PC-3 (cell line): ENCODE measurements around the gene ARHGAP42. TPM values are rescaled to one million over a fixed set of nuclear protein-coding genes. Genes with fewer than 3 reads are reported as not detected.

ENCODE experiments used
- ATAC-seq: fragments of 200-7000 bp; cut with Tn5 transposase; 2 replicates; pipeline ENCODE4 v1.9.1; 2020; ENCODE audit warnings: mild to moderate bottlenecking, moderate library complexity
- BruUV-seq: library from RNA; stranded (reverse); fragments of 400-500 nt; replicated peaks from 2 replicates; lab custom pipeline; 2021; lab: Mats Ljungman, UMichigan
- CTCF ChIA-PET: fragments of 300-600 bp; sonication (Branson Sonifier 250); formaldehyde crosslinking; loops from one replicate; lab custom pipeline; 2022; ENCODE audit warnings: antibody characterized with exemption; lab: Charles Lee
- POLR2A ChIA-PET: fragments of 300-600 bp; sonication (Branson Sonifier 250); formaldehyde crosslinking; loops from one replicate; lab custom pipeline; 2022; ENCODE audit warnings: antibody characterized with exemption; ENCODE audit not compliant: unreplicated experiment; lab: Charles Lee
- DNase-seq: peaks from one replicate; pipeline ENCODE4 v3.0.0-alpha.2; 2015
- H2AFZ ChIP-seq: fragments of 300-600 bp; sonication (generic); 2 replicates; pipeline ENCODE4 v1.6.0; 2016; ENCODE audit warnings: antibody characterized with exemption, low read length
- H3F3A ChIP-seq: fragments of 300-600 bp; sonication (generic); one replicate; pipeline ENCODE4 v1.6.0; 2017; ENCODE audit warnings: antibody characterized with exemption, low read length, control low read depth, mild to moderate bottlenecking; ENCODE audit not compliant: unreplicated experiment
- H3K27ac ChIP-seq: fragments of 300-600 bp; sonication (generic); 2 replicates; pipeline ENCODE4 v1.5.1; 2016; ENCODE audit warnings: mild to moderate bottlenecking, low read length
- H3K27me3 ChIP-seq: fragments of 300-600 bp; sonication (generic); 2 replicates; pipeline ENCODE4 v1.6.1; 2016; ENCODE audit warnings: low read length, mixed read lengths
- H3K36me3 ChIP-seq: fragments of 300-600 bp; sonication (generic); 2 replicates; pipeline ENCODE4 v1.6.1; 2016; ENCODE audit warnings: low read depth, mixed run types, low read length, mixed read lengths
- H3K4me1 ChIP-seq: fragments of 300-600 bp; sonication (generic); 2 replicates; pipeline ENCODE4 v1.5.1; 2016; ENCODE audit warnings: low read length; ENCODE audit not compliant: insufficient read depth
- H3K4me2 ChIP-seq: fragments of 300-600 bp; sonication (generic); 2 replicates; pipeline ENCODE4 v1.6.0; 2016; ENCODE audit warnings: low read length
- H3K4me3 ChIP-seq: fragments of 300-600 bp; sonication (generic); 2 replicates; pipeline ENCODE4 v1.5.1; 2016; ENCODE audit warnings: mild to moderate bottlenecking, low read length, mixed read lengths
- H3K79me2 ChIP-seq: fragments of 300-600 bp; sonication (generic); 2 replicates; pipeline ENCODE4 v1.6.1; 2017; ENCODE audit warnings: low read length, mixed read lengths
- H3K9ac ChIP-seq: fragments of 300-600 bp; sonication (generic); 2 replicates; pipeline ENCODE4 v1.6.0; 2016; ENCODE audit warnings: mild to moderate bottlenecking, low read length
- H3K9me2 ChIP-seq: fragments of 300-600 bp; sonication (generic); replicated peaks from 2 replicates; pipeline ENCODE4 v1.6.1; 2016; ENCODE audit warnings: mixed run types, low read length, mixed read lengths
- H3K9me3 ChIP-seq: fragments of 300-600 bp; sonication (generic); 2 replicates; pipeline ENCODE4 v1.6.1; 2016; ENCODE audit warnings: low read length, mixed read lengths
- H4K20me1 ChIP-seq: fragments of 300-600 bp; sonication (generic); 2 replicates; pipeline ENCODE4 v1.6.1; 2016; ENCODE audit warnings: low read length, mixed read lengths
- CTCF ChIP-seq: fragments of 300-600 bp; sonication (generic); conservative IDR thresholded peaks from 2 replicates; pipeline ENCODE4 v1.5.1; 2017; ENCODE audit warnings: antibody characterized with exemption, low read depth, mild to moderate bottlenecking, low read length
- EZH2 ChIP-seq: fragments of 300-600 bp; sonication (generic); IDR thresholded peaks from one replicate; pipeline ENCODE4 v1.6.1; 2017; ENCODE audit warnings: antibody characterized with exemption, mild to moderate bottlenecking, low read length; ENCODE audit not compliant: unreplicated experiment
- EZH2phosphoT487 ChIP-seq: fragments of 300-600 bp; sonication (generic); IDR thresholded peaks from 2 replicates; pipeline ENCODE4 v1.6.1; 2018; ENCODE audit warnings: mild to moderate bottlenecking, antibody characterized with exemption, low read length, borderline replicate concordance
- intact Hi-C: fragments of 100-400 bp; cut with micrococcal nuclease; formaldehyde crosslinking; loops from 2 replicates; pipeline ENCODE4 v1.9.0; 2023
- total RNA-seq: library from RNA; depleted of rRNA; stranded (reverse); fragments of >200 nt; gene quantifications from 2 replicates; pipeline ENCODE4 v1.2.3, GENCODE V29; 2014

Gene ARHGAP42
- total RNA-seq, 1 experiment from 2014 or later = 12.1 TPM

- BruUV-seq = no TSS peak
- Histone ChIP-seq H3K27me3 (no peaks in the 10 kb centered on the region), H3K36me3 (no peaks in the 10 kb centered on the region), H3K27ac (peak overlapping the region; percentile 77), H3K9me3 (no peaks in the 10 kb centered on the region), H3K9ac (peak overlapping the region; percentile 15), H3K79me2 (peaks cover 13% of the 10 kb centered on the region; the same call in 1 of the 2 replicates), H2AFZ (no peak overlapping the region), H3K4me2 (peak overlapping the region; percentile 66), H3K4me1 (peaks cover 57% of the 10 kb centered on the region), H4K20me1 (no peaks in the 10 kb centered on the region), H3F3A (no peaks in the 10 kb centered on the region), H3K4me3 (peak overlapping the region; percentile 19; the same call in 1 of the 2 replicates), H3K9me2 (no peaks in the 10 kb centered on the region)
- DNase-seq = peak; percentile 80
- TF ChIP-seq CTCF (no peak), EZH2 (no peak)
- ChIA-PET POLR2A (interaction anchor here (0.6 to 1.3 kb wide), 3 partner anchors 52 to 142 kb away, joined by 3 to 17 read pairs (median 3); no protein-coding TSS in a partner anchor), CTCF (interaction anchor here (0.5 to 1.4 kb wide), 7 partner anchors 13 to 150 kb away, joined by 3 to 6 read pairs (median 3); no protein-coding TSS in a partner anchor)
- intact Hi-C loops = loop anchor here (1.0 kb wide), 2 partner anchors 20 to 54 kb away; no protein-coding TSS in a partner anchor
- ATAC-seq = peak; percentile 66
Observed at GRCh38 chr11:100830978-100831732, 144.1 kb downstream of the ARHGAP42 start.

GRCh38 chr11:100831929-100832494 is 144.9 kb downstream of the ARHGAP42 start:
- intact Hi-C loops = loop anchor here (1.0 kb wide), 2 partner anchors 19 to 55 kb away; no protein-coding TSS in a partner anchor
- Histone ChIP-seq H3K9me3 (no peaks in the 10 kb centered on the region), H3K4me2 (peak overlapping the region; percentile 66), H3K9ac (0 out of 2 replicates have a peak overlapping the region, but pooled peaks have one; percentile 8), H3K4me1 (peaks cover 64% of the 10 kb centered on the region), H3K27me3 (no peaks in the 10 kb centered on the region), H3K4me3 (no peak overlapping the region), H2AFZ (no peak overlapping the region), H3K36me3 (no peaks in the 10 kb centered on the region), H3K79me2 (peaks cover 8% of the 10 kb centered on the region; the same call in 1 of the 2 replicates), H3F3A (no peaks in the 10 kb centered on the region), H4K20me1 (no peaks in the 10 kb centered on the region), H3K9me2 (no peaks in the 10 kb centered on the region), H3K27ac (peak overlapping the region; percentile 77)
- ATAC-seq (no peak), DNase-seq (no peak)
- BruUV-seq = no TSS peak
- POLR2A ChIA-PET = interaction anchor here (0.6 to 1.3 kb wide), 3 partner anchors 53 to 64 kb away, joined by 3 to 17 read pairs (median 3); no protein-coding TSS in a partner anchor
- CTCF ChIA-PET = interaction anchor here (0.6 to 1.4 kb wide), 4 partner anchors 53 to 1048 kb away, joined by 3 to 6 read pairs (median 3); no protein-coding TSS in a partner anchor
- TF ChIP-seq EZH2 (no peak), CTCF (no peak), EZH2phosphoT487 (no peak)
